Esophagus muscularis mucosa (tissue), 4 donors: Measurements from ENCODE around the gene GJD2. TPM values are rescaled to one million over a fixed set of nuclear protein-coding genes. Genes with fewer than 3 reads are reported as not detected.

ENCODE experiments used
- DNase-seq: peaks from one replicate; pipeline ENCODE4 v3.0.0-alpha.2; 2017; ENCODE audit errors: extremely low spot score
- H3K27ac ChIP-seq, 4 donors: fragments of 200-600 bp; sonication (generic); replicated peaks in 1 of 4; 1 replicate in 3 of 4; 2 replicates in 1 of 4; pipeline ENCODE4 v1.5.1; 2016 to 2019; ENCODE audit warnings: mild to moderate bottlenecking in 1 of 4
- H3K27me3 ChIP-seq, 4 donors: fragments of 200-600 bp; sonication (generic); one replicate each; pipeline versions ENCODE4 v1.5.1 to v1.6.0; 2016 to 2019
- H3K36me3 ChIP-seq, 4 donors: fragments of 200-600 bp; sonication (generic); one replicate each; pipeline ENCODE4 v1.5.1; 2016 to 2019
- H3K4me1 ChIP-seq, 4 donors: fragments of 200-600 bp; sonication (generic); one replicate each; pipeline ENCODE4 v1.5.1; 2016 to 2019
- H3K4me3 ChIP-seq, 4 donors: fragments of 200-600 bp; sonication (generic); 1 replicate in 2 of 4; 2 replicates in 2 of 4; pipeline ENCODE4 v1.5.1; 2016 to 2019; ENCODE audit warnings: mild to moderate bottlenecking in 4 of 4, moderate library complexity in 1 of 4
- H3K9me3 ChIP-seq, 4 donors: fragments of 200-600 bp; sonication (generic); 1 replicate in 3 of 4; 2 replicates in 1 of 4; pipeline ENCODE4 v1.5.1; 2016 to 2019
- EP300 ChIP-seq: sonication (generic); formaldehyde crosslinking; IDR thresholded peaks from one replicate; pipeline ENCODE4 v1.6.1; 2017; ENCODE audit warnings: antibody characterized with exemption
- POLR2A ChIP-seq: fragments of 450-650 bp; IDR thresholded peaks from one replicate; pipeline ENCODE4 v1.6.1; 2017; ENCODE audit warnings: antibody characterized with exemption, moderate library complexity, mild to moderate bottlenecking, low read depth
- POLR2AphosphoS5 ChIP-seq, 2 donors: sonication (generic); formaldehyde crosslinking; IDR thresholded peaks; one replicate each; pipeline ENCODE4 v1.6.1; 2017; ENCODE audit warnings: antibody characterized with exemption in 2 of 2
- WGBS: methylation state at CpG from one replicate; pipeline ENCODE4 v1.1.5; 2018; 5-methylcytosine and 5-hydroxymethylcytosine counted together
- intact Hi-C: fragments of 100-400 bp; cut with DNase I; formaldehyde crosslinking; loops from one replicate; pipeline ENCODE4 v1.15.1; 2023
- total RNA-seq, 4 donors: library from RNA; depleted of rRNA; stranded (reverse); fragments of >200 nt; gene quantifications; one replicate each; pipeline versions ENCODE4 v1.1.0 to v1.2.1, GENCODE V29; 2016
- TF ChIP-seq, protein P1 (sequence below), 3 experiments: fragments of 200-600 bp in 2 of 3; fragments of 450-650 bp in 1 of 3; sonication (generic) in 2 of 3; IDR thresholded peaks; one replicate each; pipeline ENCODE4 v1.5.1; 2017 to 2019; ENCODE audit warnings: antibody characterized with exemption in 3 of 3, mild to moderate bottlenecking in 2 of 3, moderate library complexity in 1 of 3

Gene GJD2
- total RNA-seq, 4 donors from 2014 or later = not detected

DNA sequence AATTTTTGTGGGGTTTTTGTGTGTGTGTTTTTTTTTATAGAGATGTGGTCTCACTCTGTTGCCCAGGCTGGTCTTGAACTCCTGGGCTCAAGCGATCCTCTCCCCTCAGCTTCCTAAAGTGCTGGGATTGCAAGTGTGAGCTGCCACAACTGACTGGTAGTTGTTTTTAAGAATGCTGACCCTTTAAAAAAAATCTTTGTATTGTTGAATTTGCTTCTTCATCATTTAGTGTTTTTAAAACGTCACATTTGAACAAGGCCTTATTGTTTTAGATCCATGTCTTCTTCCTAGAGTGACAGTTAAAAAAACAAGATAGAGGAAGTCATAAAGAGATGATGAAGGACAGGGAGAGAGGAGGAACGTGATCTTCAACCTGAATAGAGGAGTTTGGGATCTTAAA lies 24.1 kb downstream of the GJD2 start:
- WGBS = 71% methylated on average over 3 of the region's 3 CpGs
- Histone ChIP-seq H3K27me3 (peaks cover 0 to 5% (median 0%) of the 10 kb centered on the region in 4 donors), H3K27ac (no peak overlapping the region), H3K9me3 (no peaks in the 10 kb centered on the region), H3K4me1 (no peaks in the 10 kb centered on the region), H3K4me3 (no peak overlapping the region), H3K36me3 (no peaks in the 10 kb centered on the region)
- TF ChIP-seq, protein P1, sequence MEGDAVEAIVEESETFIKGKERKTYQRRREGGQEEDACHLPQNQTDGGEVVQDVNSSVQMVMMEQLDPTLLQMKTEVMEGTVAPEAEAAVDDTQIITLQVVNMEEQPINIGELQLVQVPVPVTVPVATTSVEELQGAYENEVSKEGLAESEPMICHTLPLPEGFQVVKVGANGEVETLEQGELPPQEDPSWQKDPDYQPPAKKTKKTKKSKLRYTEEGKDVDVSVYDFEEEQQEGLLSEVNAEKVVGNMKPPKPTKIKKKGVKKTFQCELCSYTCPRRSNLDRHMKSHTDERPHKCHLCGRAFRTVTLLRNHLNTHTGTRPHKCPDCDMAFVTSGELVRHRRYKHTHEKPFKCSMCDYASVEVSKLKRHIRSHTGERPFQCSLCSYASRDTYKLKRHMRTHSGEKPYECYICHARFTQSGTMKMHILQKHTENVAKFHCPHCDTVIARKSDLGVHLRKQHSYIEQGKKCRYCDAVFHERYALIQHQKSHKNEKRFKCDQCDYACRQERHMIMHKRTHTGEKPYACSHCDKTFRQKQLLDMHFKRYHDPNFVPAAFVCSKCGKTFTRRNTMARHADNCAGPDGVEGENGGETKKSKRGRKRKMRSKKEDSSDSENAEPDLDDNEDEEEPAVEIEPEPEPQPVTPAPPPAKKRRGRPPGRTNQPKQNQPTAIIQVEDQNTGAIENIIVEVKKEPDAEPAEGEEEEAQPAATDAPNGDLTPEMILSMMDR (IDR thresholded peaks at IDR 0.05) = no peak
- TF ChIP-seq POLR2AphosphoS5 (IDR thresholded peaks at IDR 0.05) = no peak
- no peak for TF ChIP-seq EP300
- intact Hi-C loops = no loop called here
- no peak for DNase-seq

DNA sequence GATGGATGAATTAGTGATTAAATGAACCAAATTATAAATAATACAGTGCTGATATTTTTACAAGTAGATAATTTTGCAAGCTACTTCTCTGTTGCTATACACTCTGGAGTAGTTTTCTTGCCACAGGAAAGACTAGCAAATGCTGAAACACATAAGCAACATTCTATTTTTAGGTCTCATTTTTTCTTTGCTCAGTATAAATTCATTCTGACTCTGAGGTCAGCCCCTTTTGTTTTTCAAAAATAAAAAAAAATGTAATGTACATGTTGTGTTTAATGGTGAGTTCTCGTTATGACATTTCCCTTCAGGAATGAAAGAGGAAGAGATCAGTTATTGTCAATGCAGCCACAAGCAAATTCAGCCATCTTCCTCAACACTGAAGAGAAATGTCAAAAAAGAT lies 24.9 kb downstream of the GJD2 start:
- intact Hi-C loops = no loop called here

DNA sequence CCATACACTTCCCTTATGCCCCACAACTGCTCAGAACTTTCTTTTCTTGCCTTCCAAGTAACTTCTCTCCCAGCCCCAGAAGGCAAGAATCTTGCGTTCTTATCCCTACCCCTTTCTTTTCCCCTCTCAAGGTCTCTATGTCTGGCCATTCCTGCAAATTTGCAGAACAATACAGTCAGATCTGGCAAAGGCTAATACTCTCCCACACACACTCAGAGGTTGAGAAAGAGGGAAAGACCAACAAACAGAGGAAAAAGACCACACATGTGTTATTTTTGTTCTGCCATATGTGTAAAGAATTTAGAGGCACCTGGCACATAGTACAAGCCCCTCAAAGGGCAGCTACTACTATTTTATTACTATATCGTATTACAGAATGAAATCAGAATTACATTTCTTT lies 25.7 kb downstream of the GJD2 start:
- no peak for DNase-seq
- WGBS = 65% methylated on average over 2 of the region's 2 CpGs
- H3K9me3 ChIP-seq = no peaks in the 10 kb centered on the region
- no peaks in the 10 kb centered on the region for H3K4me1 ChIP-seq
- no peak overlapping the region for H3K4me3 ChIP-seq
- no peak overlapping the region for H3K27ac ChIP-seq
- peaks cover 0 to 5% (median 0%) of the 10 kb centered on the region in 4 donors for H3K27me3 ChIP-seq
- H3K36me3 ChIP-seq = no peaks in the 10 kb centered on the region
- intact Hi-C loops = no loop called here
- TF ChIP-seq POLR2A (no peak), EP300 (no peak), POLR2AphosphoS5 (IDR thresholded peaks at IDR 0.05) (no peak)
- TF ChIP-seq, protein P1 (IDR thresholded peaks at IDR 0.05) = no peak

More for the DNA sequence above, 24.9 kb downstream of the GJD2 start:
- no peak overlapping the region for H3K27ac ChIP-seq
- no peaks in the 10 kb centered on the region for H3K4me1 ChIP-seq
- no peaks in the 10 kb centered on the region for H3K36me3 ChIP-seq
- H3K9me3 ChIP-seq = no peaks in the 10 kb centered on the region
- DNase-seq = no peak
- H3K4me3 ChIP-seq = no peak overlapping the region
- TF ChIP-seq POLR2AphosphoS5 (IDR thresholded peaks at IDR 0.05) (no peak), POLR2A (no peak), EP300 (no peak)
- TF ChIP-seq, protein P1 (IDR thresholded peaks at IDR 0.05) = no peak
- WGBS = 54% methylated on average over 1 of the region's 1 CpG
- H3K27me3 ChIP-seq = peaks cover 0 to 5% (median 0%) of the 10 kb centered on the region in 4 donors

DNA sequence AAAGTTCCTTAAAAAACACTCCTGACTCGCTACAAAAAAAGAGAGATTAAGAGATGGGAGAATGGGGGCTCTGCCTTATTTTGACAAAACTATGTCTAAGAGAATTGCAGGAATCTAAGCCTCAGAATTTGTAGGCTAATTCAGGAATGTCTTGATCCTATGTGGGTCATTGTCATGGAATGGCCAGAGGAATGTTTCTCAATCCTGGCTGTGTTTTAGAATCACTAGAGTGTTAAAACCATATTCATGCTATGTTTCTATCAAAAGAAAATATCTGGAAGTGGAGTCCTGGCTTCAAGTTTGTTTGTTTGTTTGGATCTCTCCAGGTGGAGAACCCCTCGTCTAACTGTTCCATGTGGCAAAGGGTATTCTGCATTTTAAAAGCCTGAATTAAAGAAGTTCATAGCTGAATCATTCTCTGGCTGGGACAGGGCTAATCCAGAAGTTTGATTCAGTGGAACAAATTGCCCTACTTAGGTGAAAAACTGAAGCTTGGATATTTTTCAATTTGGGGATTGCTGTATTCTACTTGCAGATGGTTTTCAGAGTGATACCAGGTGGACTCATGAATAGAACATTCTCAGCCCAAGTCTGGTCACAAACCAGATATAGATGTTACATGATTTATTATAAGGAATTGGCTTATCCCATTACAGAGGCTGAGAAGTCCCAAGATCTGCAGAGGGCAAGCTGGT lies 28.2 kb downstream of the GJD2 start:
- H3K27ac ChIP-seq = no peak overlapping the region
- 89% methylated on average over 2 of the region's 2 CpGs for WGBS
- peaks cover 0 to 1% (median 0%) of the 10 kb centered on the region in 4 donors for H3K27me3 ChIP-seq
- DNase-seq = no peak
- H3K4me3 ChIP-seq = no peak overlapping the region
- TF ChIP-seq POLR2AphosphoS5 (IDR thresholded peaks at IDR 0.05) = no peak
- no peak for TF ChIP-seq POLR2A
- TF ChIP-seq, protein P1 (IDR thresholded peaks at IDR 0.05) = no peak
- no peak for TF ChIP-seq EP300
- no peaks in the 10 kb centered on the region for H3K36me3 ChIP-seq
- no peaks in the 10 kb centered on the region for H3K9me3 ChIP-seq
- H3K4me1 ChIP-seq = peaks cover 17 to 22% (median 17%) of the 10 kb centered on the region in 4 donors
- intact Hi-C loops = no loop called here

DNA sequence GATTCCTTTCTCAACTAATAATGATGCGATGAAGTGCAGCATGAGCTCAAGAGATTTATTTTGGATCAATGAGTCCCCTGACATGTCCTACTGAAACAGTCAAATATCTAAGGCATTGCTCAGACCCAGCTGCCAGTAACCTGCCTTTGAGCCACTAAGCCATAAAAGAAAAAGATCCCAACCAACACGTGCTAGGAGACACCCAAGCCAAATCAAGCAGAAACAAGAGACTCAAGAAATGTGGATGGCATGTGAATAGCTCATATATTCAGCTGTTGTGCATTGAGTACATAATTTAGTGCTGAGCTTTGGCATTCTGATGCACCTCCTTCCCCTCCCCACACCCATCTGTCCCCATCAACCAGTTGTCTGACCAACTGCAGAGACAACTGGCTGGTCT lies 29.2 kb downstream of the GJD2 start:
- peaks cover 18 to 30% (median 25%) of the 10 kb centered on the region in 4 donors for H3K4me1 ChIP-seq
- no peaks in the 10 kb centered on the region for H3K27me3 ChIP-seq
- no peak overlapping the region for H3K4me3 ChIP-seq
- no peak overlapping the region for H3K27ac ChIP-seq
- no peak for DNase-seq
- H3K9me3 ChIP-seq = no peaks in the 10 kb centered on the region
- 84% methylated on average over 2 of the region's 2 CpGs for WGBS
- TF ChIP-seq EP300 = no peak
- TF ChIP-seq, protein P1 (IDR thresholded peaks at IDR 0.05) = no peak
- TF ChIP-seq POLR2A = no peak
- TF ChIP-seq POLR2AphosphoS5 (IDR thresholded peaks at IDR 0.05) = no peak
- intact Hi-C loops = no loop called here
- no peaks in the 10 kb centered on the region for H3K36me3 ChIP-seq
